H1 (cell line): Measurements from ENCODE around the gene NOSIP. TPM values are rescaled to one million over a fixed set of nuclear protein-coding genes. Genes with fewer than 3 reads are reported as not detected.

Source experiments
- BCL11A ChIP-seq, 2 experiments: IDR thresholded peaks; one replicate each; pipeline ENCODE4 v1.6.1; 2011; ENCODE audit warnings: low read depth in 2 of 2, low read length in 2 of 2, mild to moderate bottlenecking in 2 of 2
- CEBPB ChIP-seq: IDR thresholded peaks from 2 replicates; pipeline ENCODE4 v1.6.1; 2012; ENCODE audit warnings: low read depth, low read length
- CREB1 ChIP-seq: IDR thresholded peaks from 2 replicates; pipeline ENCODE4 v1.6.1; 2012; ENCODE audit warnings: inconsistent platforms
- GTF2F1 ChIP-seq: IDR thresholded peaks from 2 replicates; pipeline ENCODE4 v1.6.1; 2012; ENCODE audit warnings: low read depth, low read length, improper control_type of control experiment, borderline replicate concordance
- HDAC6 ChIP-seq: IDR thresholded peaks from one replicate; pipeline ENCODE4 v1.7.1; 2012; ENCODE audit warnings: low read depth, mild to moderate bottlenecking, inconsistent platforms, low read length, moderate library complexity
- JUND ChIP-seq: IDR thresholded peaks from 2 replicates; pipeline ENCODE4 v1.6.1; 2011; ENCODE audit warnings: mild to moderate bottlenecking, improper control_type of control experiment, low read length
- KDM1A ChIP-seq: fragments of 200-600, 300-600 bp; sonication (generic); IDR thresholded peaks from 2 replicates; pipeline ENCODE4 v1.7.1; 2016; ENCODE audit warnings: mild to moderate bottlenecking, low read length, borderline replicate concordance
- RBBP5 ChIP-seq: IDR thresholded peaks from 2 replicates; pipeline ENCODE4 v1.7.1; 2012; ENCODE audit warnings: low read depth, mild to moderate bottlenecking, inconsistent platforms, low read length, moderate library complexity, borderline replicate concordance
- RXRA ChIP-seq: IDR thresholded peaks from 2 replicates; pipeline ENCODE4 v1.6.1; 2011; ENCODE audit warnings: low read depth, mild to moderate bottlenecking, low read length, moderate library complexity; ENCODE audit not compliant: insufficient read depth
- SIN3A ChIP-seq, 2 experiments: IDR thresholded peaks in 1 of 2; conservative IDR thresholded peaks in 1 of 2; 2 replicates each; pipeline ENCODE4 v1.6.1; 2011 to 2012; ENCODE audit warnings: low read length in 2 of 2, improper control_type of control experiment in 1 of 2, low read depth in 1 of 2, mild to moderate bottlenecking in 1 of 2
- SIRT6 ChIP-seq: IDR thresholded peaks from one replicate; pipeline ENCODE4 v1.7.1; 2012; ENCODE audit warnings: low read length, inconsistent platforms
- SP1 ChIP-seq: IDR thresholded peaks from 2 replicates; pipeline ENCODE4 v1.6.1; 2011; ENCODE audit warnings: low read depth, low read length
- SRF ChIP-seq: IDR thresholded peaks from 2 replicates; pipeline ENCODE4 v1.6.1; 2011; ENCODE audit warnings: mild to moderate bottlenecking, low read depth, low read length, moderate library complexity
- ZNF274 ChIP-seq: IDR thresholded peaks from 2 replicates; pipeline ENCODE4 v1.7.0; 2012; ENCODE audit warnings: low read length, borderline replicate concordance; ENCODE audit errors: extremely low read depth
- polyA plus RNA-seq, 7 experiments: library from polyadenylated mRNA; depleted of rRNA in 3 of 7; stranded (reverse) in 5 of 7; unstranded in 2 of 7; fragments of >200 nt in 5 of 7; fragments of 200-250 nt in 2 of 7; gene quantifications; 1 replicate in 5 of 7; 2 replicates in 1 of 7; 4 replicates in 1 of 7; pipeline versions ENCODE4 v1.2.1 to v1.2.3, GENCODE V29; 2011 to 2013; ENCODE audit warnings: missing spikeins in 2 of 7, mixed read lengths in 2 of 7
- total RNA-seq: library from RNA; stranded (reverse); fragmentation: NEBNext Ultra II Directional; extraction: Animal tissue kit (Norgen Biotek cat#: 25700); gene quantifications from 2 replicates; pipeline ENCODE4 v1.2.1, GENCODE V29; 2021
- TF ChIP-seq, protein P1 (sequence below): IDR thresholded peaks from 2 replicates; pipeline ENCODE4 v1.6.1; 2011; ENCODE audit warnings: low read length, improper control_type of control experiment
- TF ChIP-seq, protein P2 (sequence below): IDR thresholded peaks from 2 replicates; pipeline ENCODE4 v1.6.1; 2012; ENCODE audit warnings: low read length, inconsistent platforms

Gene NOSIP
- total and polyA plus RNA-seq, 2 of the 8 experiments (the other 6 are each of a cell fraction or from before 2014, with no cell fraction given), result 85.1 to 192 TPM

DNA sequence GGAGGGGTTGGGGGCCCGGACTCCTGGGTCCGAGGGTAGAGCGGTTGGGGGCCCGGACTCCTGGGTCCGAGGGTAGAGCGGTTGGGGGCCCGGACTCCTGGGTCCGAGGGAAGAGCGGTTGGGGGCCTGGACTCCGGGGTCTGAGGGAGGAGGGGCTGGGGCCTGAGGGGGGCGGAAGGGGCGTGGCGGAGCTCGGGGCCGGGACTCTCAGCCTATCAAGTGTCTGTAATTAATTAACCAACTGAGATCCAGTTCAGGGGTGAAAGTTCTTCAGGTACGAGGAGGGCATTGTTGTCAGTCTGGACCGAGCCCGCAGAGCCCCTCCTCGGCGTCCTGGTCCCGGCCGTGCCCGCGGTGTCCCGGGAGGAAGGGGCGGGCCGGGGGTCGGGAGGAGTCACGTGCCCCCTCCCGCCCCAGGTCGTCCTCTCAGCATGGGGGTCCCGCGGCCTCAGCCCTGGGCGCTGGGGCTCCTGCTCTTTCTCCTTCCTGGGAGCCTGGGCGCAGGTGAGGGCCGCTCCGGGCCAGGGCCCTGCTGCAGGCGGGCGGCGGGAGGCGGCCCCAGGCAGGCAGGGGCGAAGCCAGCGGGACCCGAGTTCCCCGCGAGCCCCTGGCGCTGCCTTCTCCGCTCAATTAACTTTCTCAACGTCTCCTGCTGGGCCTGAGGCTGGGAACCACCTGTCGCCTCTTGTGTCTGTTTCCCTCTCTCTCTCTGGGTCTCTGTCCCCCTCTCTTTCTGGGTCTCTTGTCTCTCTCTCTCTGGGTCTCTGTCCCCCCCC lies 67.2 kb downstream of the NOSIP start (continued):
- TF ChIP-seq HDAC6 (no peak), ZNF274 (no peak), BCL11A (IDR thresholded peaks at IDR 0.05; ENCODE audit: low read depth in 2 of 2, low read length in 2 of 2) (no peak), SIRT6 (no peak), RXRA (no peak), JUND (no peak), KDM1A (no peak), SRF (no peak), SIN3A (conservative IDR thresholded peaks at IDR 0.05 in 1 of 2, IDR thresholded peaks at IDR 0.05 in 1 of 2; ENCODE audit: low read depth in 1 of 2, low read length in 2 of 2) (peak in 1 of 2 experiments; percentile 65; a peak in 1 of 4 replicates), CREB1 (no peak), CEBPB (no peak), GTF2F1 (no peak), SP1 (0 out of 2 replicates have a peak, but pooled peaks have one; percentile 21), RBBP5 (0 out of 2 replicates have a peak, but pooled peaks have one; percentile 19)
- TF ChIP-seq, protein P1, sequence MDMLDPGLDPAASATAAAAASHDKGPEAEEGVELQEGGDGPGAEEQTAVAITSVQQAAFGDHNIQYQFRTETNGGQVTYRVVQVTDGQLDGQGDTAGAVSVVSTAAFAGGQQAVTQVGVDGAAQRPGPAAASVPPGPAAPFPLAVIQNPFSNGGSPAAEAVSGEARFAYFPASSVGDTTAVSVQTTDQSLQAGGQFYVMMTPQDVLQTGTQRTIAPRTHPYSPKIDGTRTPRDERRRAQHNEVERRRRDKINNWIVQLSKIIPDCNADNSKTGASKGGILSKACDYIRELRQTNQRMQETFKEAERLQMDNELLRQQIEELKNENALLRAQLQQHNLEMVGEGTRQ, result peak; percentile 68
- TF ChIP-seq, protein P2, sequence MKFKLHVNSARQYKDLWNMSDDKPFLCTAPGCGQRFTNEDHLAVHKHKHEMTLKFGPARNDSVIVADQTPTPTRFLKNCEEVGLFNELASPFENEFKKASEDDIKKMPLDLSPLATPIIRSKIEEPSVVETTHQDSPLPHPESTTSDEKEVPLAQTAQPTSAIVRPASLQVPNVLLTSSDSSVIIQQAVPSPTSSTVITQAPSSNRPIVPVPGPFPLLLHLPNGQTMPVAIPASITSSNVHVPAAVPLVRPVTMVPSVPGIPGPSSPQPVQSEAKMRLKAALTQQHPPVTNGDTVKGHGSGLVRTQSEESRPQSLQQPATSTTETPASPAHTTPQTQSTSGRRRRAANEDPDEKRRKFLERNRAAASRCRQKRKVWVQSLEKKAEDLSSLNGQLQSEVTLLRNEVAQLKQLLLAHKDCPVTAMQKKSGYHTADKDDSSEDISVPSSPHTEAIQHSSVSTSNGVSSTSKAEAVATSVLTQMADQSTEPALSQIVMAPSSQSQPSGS, result no peak
- TF ChIP-seq, all 59 proteins: peak for 8
